ENCODE measurements around the gene CNTN5. TPM values are rescaled to one million over a fixed set of nuclear protein-coding genes. Genes with fewer than 3 reads are reported as not detected.

Gene CNTN5
- total RNA-seq, 2 experiments from 2014 or later = not detected

GRCh38 chr11:99343117-99343516 is 322.4 kb downstream of the CNTN5 start:
- intact Hi-C loops (cut with DNase I, micrococcal nuclease) = no loop called here
- Histone ChIP-seq H3K4me3 (ENCODE audit: low read length) (no peak overlapping the region), H3K9me3 (ENCODE audit: control insufficient read depth in 1 of 2, insufficient read depth in 1 of 2, low read length in 2 of 2) (peaks cover 0 to 3% of the 10 kb centered on the region in 2 experiments), H3K4me1 (ENCODE audit: insufficient read depth, low read length) (no peaks in the 10 kb centered on the region), H3K36me3 (ENCODE audit: insufficient read depth, low read length) (no peaks in the 10 kb centered on the region), H3K27me3 (ENCODE audit: control insufficient read depth in 1 of 2, insufficient read depth in 2 of 2, low read length in 2 of 2) (no peaks in the 10 kb centered on the region), H3K27ac (ENCODE audit: low read depth in 1 of 2, low read length in 2 of 2) (no peak overlapping the region)
- POLR2A ChIA-PET = no interaction called here
- ATAC-seq (ENCODE audit: poor library complexity) (no peak), DNase-seq (no peak)
- CTCF ChIA-PET = no interaction called here
- peaks cover 11% of the 10 kb centered on the region for H3K9me3 Mint-ChIP-seq
- H3K4me3 Mint-ChIP-seq = no peak overlapping the region
- H3K27me3 Mint-ChIP-seq = no peaks in the 10 kb centered on the region
- no peaks in the 10 kb centered on the region for H3K36me3 Mint-ChIP-seq (ENCODE audit: low read depth)
- H3K27ac Mint-ChIP-seq = no peak overlapping the region
- no peaks in the 10 kb centered on the region for H3K4me1 Mint-ChIP-seq (ENCODE audit: low read depth)
- TF ChIP-seq CTCF (IDR thresholded peaks at IDR 0.05) = no peak

- no peak overlapping the region for H3K4me3 ChIP-seq (ENCODE audit: low read length)
- Mint-ChIP-seq H3K4me3 (no peak overlapping the region), H3K27ac (no peak overlapping the region), H3K4me1 (ENCODE audit: low read depth) (no peaks in the 10 kb centered on the region), H3K9me3 (peaks cover 4% of the 10 kb centered on the region), H3K36me3 (ENCODE audit: low read depth) (no peaks in the 10 kb centered on the region), H3K27me3 (no peaks in the 10 kb centered on the region)
- ATAC-seq (ENCODE audit: poor library complexity) = no peak
- intact Hi-C loops (cut with DNase I, micrococcal nuclease) = no loop called here
- no peaks in the 10 kb centered on the region for H3K4me1 ChIP-seq (ENCODE audit: insufficient read depth, low read length)
- CTCF ChIA-PET = no interaction called here
- peaks cover 0 to 3% of the 10 kb centered on the region in 2 experiments for H3K9me3 ChIP-seq (ENCODE audit: control insufficient read depth in 1 of 2, insufficient read depth in 1 of 2, low read length in 2 of 2)
- no peak for TF ChIP-seq CTCF (IDR thresholded peaks at IDR 0.05)
- H3K36me3 ChIP-seq (ENCODE audit: insufficient read depth, low read length) = no peaks in the 10 kb centered on the region
- no peaks in the 10 kb centered on the region for H3K27me3 ChIP-seq (ENCODE audit: control insufficient read depth in 1 of 2, insufficient read depth in 2 of 2, low read length in 2 of 2)
- POLR2A ChIA-PET = no interaction called here
- no peak overlapping the region for H3K27ac ChIP-seq (ENCODE audit: low read depth in 1 of 2, low read length in 2 of 2)
- DNase-seq = no peak
Measured at GRCh38 chr11:99349151-99349673, 328.5 kb downstream of the CNTN5 start.

- DNase-seq (no peak), ATAC-seq (ENCODE audit: poor library complexity) (no peak)
- no peaks in the 10 kb centered on the region for H3K27me3 Mint-ChIP-seq
- Histone ChIP-seq H3K4me3 (ENCODE audit: low read length) (no peak overlapping the region), H3K27ac (ENCODE audit: low read depth in 1 of 2, low read length in 2 of 2) (no peak overlapping the region), H3K9me3 (ENCODE audit: control insufficient read depth in 1 of 2, insufficient read depth in 1 of 2, low read length in 2 of 2) (peaks cover 0 to 3% of the 10 kb centered on the region in 2 experiments), H3K4me1 (ENCODE audit: insufficient read depth, low read length) (no peaks in the 10 kb centered on the region), H3K27me3 (ENCODE audit: control insufficient read depth in 1 of 2, insufficient read depth in 2 of 2, low read length in 2 of 2) (no peaks in the 10 kb centered on the region), H3K36me3 (ENCODE audit: insufficient read depth, low read length) (no peaks in the 10 kb centered on the region)
- CTCF ChIA-PET = no interaction called here
- POLR2A ChIA-PET = no interaction called here
- no peak overlapping the region for H3K4me3 Mint-ChIP-seq
- intact Hi-C loops (cut with DNase I, micrococcal nuclease) = no loop called here
- no peak overlapping the region for H3K27ac Mint-ChIP-seq
- no peaks in the 10 kb centered on the region for H3K36me3 Mint-ChIP-seq (ENCODE audit: low read depth)
- no peaks in the 10 kb centered on the region for H3K4me1 Mint-ChIP-seq (ENCODE audit: low read depth)
- TF ChIP-seq CTCF (IDR thresholded peaks at IDR 0.05) = no peak
- peaks cover 3% of the 10 kb centered on the region for H3K9me3 Mint-ChIP-seq
Measured at GRCh38 chr11:99351624-99352023, 330.9 kb downstream of the CNTN5 start.

Measured in CD4-positive, alpha-beta T cell (primary cell).